ENCODE results near the gene CDCP1.

Gene CDCP1

GRCh38 chr3:45100981-45101407 is 45.2 kb downstream of the CDCP1 start:
- no peak for TF ChIP-seq GATA2 (IDR thresholded peaks at IDR 0.05; ENCODE audit: low read depth, low read length)
- TF ChIP-seq GATA3 (IDR thresholded peaks at IDR 0.05; ENCODE audit: low read depth, low read length) = no peak

GRCh38 chr3:45098310-45098709 is 47.9 kb downstream of the CDCP1 start:
- TF ChIP-seq GATA2 (IDR thresholded peaks at IDR 0.05; ENCODE audit: low read depth, low read length) (no peak), GATA3 (IDR thresholded peaks at IDR 0.05; ENCODE audit: low read depth, low read length) (no peak)

GRCh38 chr3:45097296-45097883 is 48.8 kb downstream of the CDCP1 start:
- no peak for TF ChIP-seq GATA3 (IDR thresholded peaks at IDR 0.05; ENCODE audit: low read depth, low read length)
- no peak for TF ChIP-seq GATA2 (IDR thresholded peaks at IDR 0.05; ENCODE audit: low read depth, low read length)

- no peak for TF ChIP-seq GATA3 (IDR thresholded peaks at IDR 0.05; ENCODE audit: low read depth, low read length)
- TF ChIP-seq GATA2 (IDR thresholded peaks at IDR 0.05; ENCODE audit: low read depth, low read length) = no peak
These were observed 50.2 kb downstream of the CDCP1 start for GRCh38 chr3:45095916-45096526.

GRCh38 chr3:45093176-45093575 is 53.0 kb downstream of the CDCP1 start:
- TF ChIP-seq GATA2 (IDR thresholded peaks at IDR 0.05; ENCODE audit: low read depth, low read length) (no peak), GATA3 (IDR thresholded peaks at IDR 0.05; ENCODE audit: low read depth, low read length) (no peak)

- TF ChIP-seq GATA3 (IDR thresholded peaks at IDR 0.05; ENCODE audit: low read depth, low read length) (no peak), GATA2 (IDR thresholded peaks at IDR 0.05; ENCODE audit: low read depth, low read length) (no peak)
These were observed 53.8 kb downstream of the CDCP1 start for GRCh38 chr3:45092132-45093031.

GRCh38 chr3:45090855-45091254 is 55.3 kb downstream of the CDCP1 start:
- no peak for TF ChIP-seq GATA3 (IDR thresholded peaks at IDR 0.05; ENCODE audit: low read depth, low read length)
- no peak for TF ChIP-seq GATA2 (IDR thresholded peaks at IDR 0.05; ENCODE audit: low read depth, low read length)

- no peak for TF ChIP-seq GATA2 (IDR thresholded peaks at IDR 0.05; ENCODE audit: low read depth, low read length)
- no peak for TF ChIP-seq GATA3 (IDR thresholded peaks at IDR 0.05; ENCODE audit: low read depth, low read length)
These were observed 57.4 kb downstream of the CDCP1 start for GRCh38 chr3:45088543-45089358.

GRCh38 chr3:45087155-45087554 is 59.0 kb downstream of the CDCP1 start:
- no peak for TF ChIP-seq GATA3 (IDR thresholded peaks at IDR 0.05; ENCODE audit: low read depth, low read length)
- TF ChIP-seq GATA2 (IDR thresholded peaks at IDR 0.05; ENCODE audit: low read depth, low read length) = no peak

GRCh38 chr3:45084820-45085816 is 61.1 kb downstream of the CDCP1 start:
- TF ChIP-seq GATA3 (IDR thresholded peaks at IDR 0.05; ENCODE audit: low read depth, low read length) = no peak
- TF ChIP-seq GATA2 (IDR thresholded peaks at IDR 0.05; ENCODE audit: low read depth, low read length) = no peak

GRCh38 chr3:45084361-45084760 is 61.8 kb downstream of the CDCP1 start:
- TF ChIP-seq GATA3 (IDR thresholded peaks at IDR 0.05; ENCODE audit: low read depth, low read length) (no peak), GATA2 (IDR thresholded peaks at IDR 0.05; ENCODE audit: low read depth, low read length) (no peak)

GRCh38 chr3:45083023-45083422 is 63.2 kb downstream of the CDCP1 start:
- TF ChIP-seq GATA2 (IDR thresholded peaks at IDR 0.05; ENCODE audit: low read depth, low read length) (no peak), GATA3 (IDR thresholded peaks at IDR 0.05; ENCODE audit: low read depth, low read length) (no peak)

GRCh38 chr3:45082142-45082538 is 64.0 kb downstream of the CDCP1 start:
- TF ChIP-seq GATA2 (IDR thresholded peaks at IDR 0.05; ENCODE audit: low read depth, low read length) (no peak), GATA3 (IDR thresholded peaks at IDR 0.05; ENCODE audit: low read depth, low read length) (no peak)

Measured in SH-SY5Y (cell line).